ENCODE data around the gene API5.

API5 gene

DNA sequence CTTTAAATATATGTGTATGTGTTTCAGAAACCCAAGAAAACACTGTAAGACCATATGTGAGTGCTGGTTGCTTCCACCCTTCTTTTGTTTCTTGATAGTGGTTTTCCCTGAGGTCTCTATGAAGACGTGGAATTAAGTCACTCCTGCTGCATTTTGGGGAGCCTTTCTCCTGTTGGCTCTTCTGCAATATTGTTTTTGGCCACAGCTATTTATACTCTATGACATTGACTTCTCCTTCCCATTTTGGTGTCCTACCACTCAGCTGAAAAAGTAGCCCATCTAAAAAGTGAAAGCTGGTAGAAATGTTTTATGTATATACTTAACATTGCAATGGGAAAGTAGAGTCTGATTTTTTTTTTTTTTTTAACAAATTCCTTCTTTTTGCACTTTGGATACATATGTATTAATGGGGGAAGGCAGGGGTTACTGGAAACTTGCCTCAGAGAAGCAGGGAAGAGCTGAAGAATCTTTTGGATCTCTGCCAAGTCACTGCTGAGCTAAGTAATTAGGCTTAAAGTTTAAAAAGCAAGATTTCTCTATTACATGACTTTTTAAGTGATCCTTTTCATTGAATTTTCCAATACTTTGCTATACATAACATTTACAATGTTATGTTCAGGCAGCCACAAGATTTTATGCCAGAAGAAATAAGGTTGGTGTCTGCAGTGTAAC lies 48.7 kb downstream of the API5 start:
- no peak for DNase-seq

DNA sequence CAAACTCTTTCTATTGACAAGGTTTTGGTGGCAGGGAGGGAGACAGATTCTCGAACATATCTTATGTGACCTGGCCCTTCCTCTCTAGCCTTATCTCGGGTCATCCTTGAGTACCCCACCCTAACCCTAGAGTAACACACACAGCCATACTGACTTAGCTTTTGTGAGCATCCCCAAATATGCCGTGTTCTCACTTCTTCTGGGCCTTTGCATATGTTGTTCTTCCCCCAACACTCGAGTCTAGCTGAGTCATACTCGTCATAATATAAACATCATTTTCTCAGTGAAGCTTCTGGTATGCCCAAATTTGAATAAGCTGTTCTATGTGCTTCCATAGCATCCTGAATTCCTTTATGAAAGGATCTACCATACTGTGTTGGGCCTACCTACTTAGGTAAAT lies 54.9 kb downstream of the API5 start:
- no peak for DNase-seq

DNA sequence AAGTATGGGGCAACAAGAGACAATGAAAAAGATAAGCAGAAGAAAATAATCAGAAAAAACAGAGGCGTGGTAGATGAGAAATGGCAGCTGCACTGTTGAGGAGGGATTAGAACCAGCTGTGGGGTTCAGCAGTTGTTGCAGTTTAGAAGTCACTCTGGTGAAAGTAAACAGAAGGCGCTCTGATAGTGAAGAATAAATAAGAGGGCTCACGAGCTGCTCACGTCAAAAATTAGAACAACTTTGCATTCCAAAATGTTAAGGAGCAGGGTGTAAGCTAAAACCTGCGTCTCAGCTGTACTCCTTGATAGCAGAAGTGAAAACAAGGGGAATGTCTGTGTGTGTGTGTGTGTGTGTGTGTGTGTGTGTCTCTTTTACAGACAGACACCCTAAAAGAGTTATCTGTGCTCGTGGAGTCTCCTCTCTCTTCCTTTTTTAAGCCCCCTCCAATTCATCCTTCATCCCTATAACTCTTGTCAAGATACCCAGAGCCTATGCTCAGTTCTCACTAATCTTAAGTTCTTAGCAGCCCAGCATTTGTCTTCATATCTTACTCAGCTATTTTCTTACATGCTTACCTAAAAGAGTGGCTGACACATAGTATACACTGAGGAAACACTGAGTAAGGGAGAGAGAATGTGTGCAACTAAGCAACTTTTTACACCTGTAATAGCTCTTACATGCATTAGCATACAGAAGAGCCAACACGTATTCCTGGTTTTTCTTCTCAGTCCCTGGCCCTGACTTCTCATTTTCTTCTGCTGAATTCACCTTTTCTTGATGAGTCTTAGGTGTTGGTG lies 55.8 kb downstream of the API5 start:
- DNase-seq = no peak

- no peak for DNase-seq
Measured at GRCh38 chr11:43376065-43376464, 64.3 kb downstream of the API5 start.

GRCh38 chr11:43376594-43376993 lies 64.8 kb downstream of the API5 start:
- DNase-seq = no peak

- no peak for DNase-seq
Measured at GRCh38 chr11:43377389-43377788, 65.6 kb downstream of the API5 start.

DNA sequence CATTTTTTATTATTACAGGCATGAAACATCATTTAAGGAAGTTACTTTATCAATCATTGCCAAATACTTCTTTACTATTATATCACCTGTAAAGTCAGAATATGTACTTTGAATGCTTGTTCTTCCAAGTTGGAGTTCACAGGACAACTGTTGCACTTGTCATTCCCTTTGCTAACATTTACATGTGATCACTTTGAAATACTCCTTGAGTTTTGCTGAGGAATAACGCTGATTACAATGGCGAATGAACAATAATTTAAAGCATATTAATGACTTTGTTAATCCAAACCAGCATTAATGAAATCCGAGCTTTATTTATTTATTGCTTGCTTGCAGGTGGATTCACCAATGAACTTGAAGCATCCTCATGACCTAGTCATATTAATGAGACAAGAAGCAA lies 67.1 kb downstream of the API5 start:
- DNase-seq = no peak

DNA sequence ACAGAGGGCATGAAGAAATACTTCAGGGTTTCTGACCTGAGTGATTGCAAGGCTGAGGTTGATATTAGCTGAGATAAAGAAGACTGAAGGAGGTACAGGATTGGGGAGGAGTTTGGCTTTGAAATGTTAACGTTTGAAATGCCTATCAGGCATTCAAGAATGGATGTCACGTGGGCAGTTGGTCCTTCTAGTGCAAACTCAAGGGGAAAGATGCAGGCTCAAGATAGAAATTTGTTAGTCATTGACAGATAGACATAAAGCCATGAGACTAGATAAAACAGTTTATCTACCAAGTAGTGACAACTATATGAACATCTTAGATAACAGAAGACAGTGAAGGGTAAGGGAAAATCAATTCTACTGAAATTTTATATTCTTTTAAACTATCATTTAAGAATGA lies 70.0 kb downstream of the API5 start:
- DNase-seq = no peak

GRCh38 chr11:43382614-43383013 lies 70.8 kb downstream of the API5 start:
- DNase-seq = no peak

DNA sequence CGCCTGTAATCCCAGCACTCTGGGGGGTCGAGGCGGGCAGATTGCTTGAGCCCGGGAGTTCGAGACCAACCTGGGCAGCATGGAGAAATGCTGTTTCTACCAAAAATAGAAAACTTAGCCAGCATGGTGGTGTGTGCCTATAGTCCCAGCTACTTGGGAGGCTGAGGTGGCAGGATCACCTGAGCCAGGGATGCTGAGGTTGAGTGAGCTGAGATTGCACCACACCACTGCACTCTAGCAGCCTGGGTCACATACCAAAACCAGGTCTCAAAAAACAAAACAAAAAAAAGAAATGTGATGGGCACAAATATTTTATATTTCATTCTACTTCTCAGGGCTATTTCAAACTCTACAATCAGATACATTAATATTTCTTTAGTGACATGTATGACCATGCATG lies 72.6 kb downstream of the API5 start:
- no peak for DNase-seq

DNA sequence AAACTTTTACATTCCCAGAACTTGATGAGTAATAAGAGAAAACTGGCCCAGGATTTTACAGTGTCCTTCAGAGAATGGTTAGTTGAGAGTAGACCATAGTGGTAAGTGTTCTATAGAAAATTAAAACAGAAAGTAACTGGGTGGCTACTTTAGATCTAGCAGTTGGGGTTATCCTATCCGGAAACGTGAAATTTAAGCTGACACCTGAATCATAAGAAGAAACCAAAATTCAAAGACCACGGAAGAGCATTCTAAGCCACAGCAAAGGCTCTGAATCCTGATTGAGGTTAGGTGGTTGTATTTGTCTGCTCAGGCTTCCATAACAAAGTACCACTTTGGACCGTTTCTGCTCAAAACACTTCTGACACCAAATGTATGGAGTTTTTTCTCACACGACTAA lies 80.9 kb downstream of the API5 start:
- no peak for DNase-seq

- DNase-seq = no peak
Measured at GRCh38 chr11:43393765-43394355, 82.1 kb downstream of the API5 start.
